HEK293T (cell line): ENCODE measurements around the gene NDUFV2.

ENCODE experiments used
- ARNT ChIP-seq: fragments of 450-650 bp; IDR thresholded peaks from 2 replicates; pipeline ENCODE4 v1.6.1; 2017; ENCODE audit warnings: mild to moderate bottlenecking
- BHLHE40 ChIP-seq: fragments of 450-650 bp; IDR thresholded peaks from 2 replicates; pipeline ENCODE4 v1.6.1; 2016; ENCODE audit warnings: mild to moderate bottlenecking, moderate library complexity, borderline replicate concordance
- FOXA1 ChIP-seq: fragments of 450-650 bp; IDR thresholded peaks from 2 replicates; pipeline ENCODE4 v1.6.1; 2016; ENCODE audit warnings: mild to moderate bottlenecking
- FOXK2 ChIP-seq: fragments of 450-650 bp; IDR thresholded peaks from 2 replicates; pipeline ENCODE4 v1.6.1; 2016; ENCODE audit warnings: mild to moderate bottlenecking
- FOXM1 ChIP-seq: fragments of 450-650 bp; IDR thresholded peaks from 2 replicates; pipeline ENCODE4 v1.6.1; 2017; ENCODE audit warnings: mild to moderate bottlenecking, borderline replicate concordance
- L3MBTL2 ChIP-seq: fragments of 450-650 bp; conservative IDR thresholded peaks from 2 replicates; pipeline ENCODE4 v1.6.1; 2016; ENCODE audit warnings: mild to moderate bottlenecking
- SP1 ChIP-seq: fragments of 450-650 bp; IDR thresholded peaks from 2 replicates; pipeline ENCODE4 v1.6.1; 2017
- TF ChIP-seq, protein P1 (sequence below): fragments of 450-650 bp; IDR thresholded peaks from 2 replicates; pipeline ENCODE4 v1.6.1; 2016

DNA sequence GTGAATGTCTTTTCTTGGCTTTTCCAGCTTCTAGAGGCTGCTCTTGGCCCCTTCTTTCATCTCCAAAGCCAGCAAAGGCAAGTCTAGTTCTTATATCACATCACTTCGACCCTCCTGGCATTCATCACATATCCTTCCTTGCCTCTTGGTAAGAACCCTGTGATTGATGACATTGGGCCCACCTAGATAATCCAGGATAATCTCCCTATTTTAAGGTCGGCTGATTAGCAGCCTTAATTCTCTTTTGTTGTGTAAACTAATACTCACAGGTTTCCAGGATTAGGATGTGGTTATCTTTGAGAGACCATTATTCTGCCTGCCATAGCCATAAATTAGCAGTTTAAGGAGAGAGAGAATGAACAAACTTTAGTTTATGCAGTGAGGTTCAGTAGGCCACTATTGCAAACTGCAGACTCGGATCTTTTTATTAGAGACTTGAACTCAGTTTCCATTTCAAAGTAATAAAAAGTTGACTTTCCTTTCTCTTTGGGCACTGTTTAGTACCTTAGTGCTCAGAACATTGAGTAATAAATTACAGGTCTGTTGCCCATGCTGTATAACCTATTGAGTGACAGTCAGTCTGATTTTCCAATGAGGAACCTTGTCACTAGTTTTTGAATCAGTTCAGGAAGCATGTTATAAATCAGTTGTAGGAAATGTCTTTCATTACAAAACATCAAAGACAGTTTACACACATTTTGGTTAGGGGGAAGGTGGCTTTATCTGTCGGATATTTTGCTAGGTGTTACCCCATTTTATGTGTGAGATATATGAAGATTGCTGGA is 4.5 kb downstream of the NDUFV2 start:
- TF ChIP-seq ARNT = no peak
- TF ChIP-seq BHLHE40 = no peak
- no peak for TF ChIP-seq FOXK2
- no peak for TF ChIP-seq FOXM1
- TF ChIP-seq, protein P1, sequence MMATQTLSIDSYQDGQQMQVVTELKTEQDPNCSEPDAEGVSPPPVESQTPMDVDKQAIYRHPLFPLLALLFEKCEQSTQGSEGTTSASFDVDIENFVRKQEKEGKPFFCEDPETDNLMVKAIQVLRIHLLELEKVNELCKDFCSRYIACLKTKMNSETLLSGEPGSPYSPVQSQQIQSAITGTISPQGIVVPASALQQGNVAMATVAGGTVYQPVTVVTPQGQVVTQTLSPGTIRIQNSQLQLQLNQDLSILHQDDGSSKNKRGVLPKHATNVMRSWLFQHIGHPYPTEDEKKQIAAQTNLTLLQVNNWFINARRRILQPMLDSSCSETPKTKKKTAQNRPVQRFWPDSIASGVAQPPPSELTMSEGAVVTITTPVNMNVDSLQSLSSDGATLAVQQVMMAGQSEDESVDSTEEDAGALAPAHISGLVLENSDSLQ = peak; percentile 72
- TF ChIP-seq SP1 = no peak
- no peak for TF ChIP-seq L3MBTL2
- no peak for TF ChIP-seq FOXA1
